ENCODE data around the gene CAPZA1.

- no peak for TF ChIP-seq CTCF (IDR thresholded peaks at IDR 0.05 in 4 of 5, conservative IDR thresholded peaks at IDR 0.05 in 1 of 5)
- no peak for TF ChIP-seq POLR2A (IDR thresholded peaks at IDR 0.05)
Observed at GRCh38 chr1:112575154-112575804, 44.4 kb upstream of the CAPZA1 start.

All from gastrocnemius medialis (tissue), 4 donors.